GM19239 (cell line): ENCODE measurements around the gene EVPLL.
"Not testable (repeated sequence)": the region's sequence is repeated elsewhere in the genome, so short reads cannot be mapped to it uniquely, and the experiment has no call there.

ENCODE experiments used
- DNase-seq: peaks from one replicate; pipeline ENCODE4 v3.0.0; 2011; ENCODE audit warnings: low spot score; ENCODE audit not compliant: insufficient read length
- FAIRE-seq: peaks from 2 replicates; lab custom pipeline; 2011; peaks lifted over from hg19 to GRCh38; lab: Jason Lieb, UNC

Gene EVPLL

GRCh38 chr17:18421521-18421920, 43.9 kb downstream of the EVPLL start:
- not testable (repeated sequence) for DNase-seq, FAIRE-seq

- DNase-seq = not testable (repeated sequence)
Observed at GRCh38 chr17:18422464-18422863, 44.9 kb downstream of the EVPLL start.

DNA sequence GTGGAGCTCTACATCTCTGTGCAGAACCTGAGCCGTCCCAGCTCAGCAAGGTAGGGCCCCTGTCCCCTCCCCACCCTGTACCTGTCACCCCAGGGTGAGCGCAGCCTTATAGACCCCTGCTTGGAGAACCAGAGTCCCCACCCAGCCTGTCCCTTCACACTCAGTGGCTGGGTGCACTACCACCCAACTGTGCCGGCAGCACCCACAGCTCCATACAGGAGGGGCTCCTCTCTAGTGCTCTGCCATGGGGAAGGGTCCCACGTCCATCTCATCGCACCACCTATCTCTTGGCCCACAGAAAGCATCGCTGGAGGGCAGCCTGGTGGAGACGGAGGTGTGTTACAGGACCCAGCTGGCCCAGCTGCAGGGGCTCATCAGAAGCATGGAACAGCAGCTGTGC, 45.4 kb downstream of the EVPLL start:
- not testable (repeated sequence) for FAIRE-seq, DNase-seq

More at GRCh38 chr17:18422464-18422863, 44.9 kb downstream of the EVPLL start:
- FAIRE-seq = not testable (repeated sequence)

DNA sequence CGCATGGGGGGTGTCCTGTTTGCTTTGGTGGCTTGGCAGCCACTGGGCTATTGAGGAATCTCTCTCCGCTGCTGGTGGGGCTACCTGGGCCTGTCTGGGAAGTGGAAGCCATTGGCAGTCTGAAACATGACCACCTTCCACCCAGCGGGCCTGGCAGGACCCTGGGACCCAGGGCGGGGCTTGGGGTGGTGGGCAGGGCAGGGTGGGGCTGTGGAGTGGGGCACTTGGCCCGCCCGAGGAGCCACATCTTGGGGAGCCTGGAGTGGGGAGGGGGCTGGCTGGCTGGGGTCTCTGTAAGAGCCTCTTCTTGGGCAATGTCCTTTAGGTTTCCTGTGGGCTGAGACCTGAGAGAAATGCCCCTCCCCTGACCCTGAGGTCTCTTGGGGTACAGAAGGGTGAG, 48.0 kb downstream of the EVPLL start:
- DNase-seq, FAIRE-seq: not testable (repeated sequence)

- FAIRE-seq, DNase-seq: not testable (repeated sequence)
Observed at GRCh38 chr17:18426639-18427038, 49.1 kb downstream of the EVPLL start.

DNA sequence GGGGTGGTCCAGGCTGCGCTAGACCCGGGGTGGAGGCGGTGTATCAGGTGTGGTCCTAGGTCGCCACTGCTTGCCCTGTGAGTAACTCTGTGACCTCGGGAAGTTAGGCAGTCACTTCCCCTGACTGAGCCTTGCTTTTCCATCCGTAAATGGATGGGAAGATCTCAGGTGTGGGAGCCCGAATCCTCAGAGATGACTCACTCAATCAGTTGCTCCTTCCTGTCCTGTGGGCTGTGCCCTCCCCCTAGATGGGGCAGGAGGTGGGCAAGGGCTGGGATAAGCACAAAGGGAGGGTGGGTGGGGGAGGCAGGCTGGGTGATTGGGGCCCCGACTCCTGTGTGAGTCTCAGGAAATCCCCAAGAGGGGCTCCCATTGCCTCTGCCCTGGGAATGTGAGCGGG, 54.6 kb downstream of the EVPLL start:
- not testable (repeated sequence) for FAIRE-seq

More for the DNA sequence above, 54.6 kb downstream of the EVPLL start:
- DNase-seq = not testable (repeated sequence)
